Hematopoietic multipotent progenitor cell (in vitro differentiated cells): Measurements from ENCODE around the gene ABCB11. TPM values are rescaled to one million over a fixed set of nuclear protein-coding genes. Genes with fewer than 3 reads are reported as not detected.
"Not testable (repeated sequence)": the region's sequence is repeated elsewhere in the genome, so short reads cannot be mapped to it uniquely, and the experiment has no call there.

Experiments used
- DNase-seq, 3 donors: peaks; one replicate each; pipeline ENCODE4 v3.0.0-alpha.2; 2011 to 2015; ENCODE audit warnings: low read depth in 2 of 3, low spot score in 2 of 3
- total RNA-seq: library from RNA; depleted of rRNA; stranded (reverse); fragments of >200 nt; gene quantifications from one replicate; pipeline ENCODE4 v1.2.3, GENCODE V29; 2012

The ABCB11 gene
- total RNA-seq, result 0.27 TPM

- no peak for DNase-seq
These were observed at the start of gene ABCB11 for GRCh38 chr2:169031202-169031601. Gene ABCB11, minus strand, starts transcription at chr2:169031324. Its CDS starts 13,199 bp downstream, at chr2:169018125.

- DNase-seq, result peak in 2 of 3 donors; percentile 34 to 84
These were observed 49.3 kb upstream of the ABCB11 start for GRCh38 chr2:169080250-169081069.

GRCh38 chr2:169077674-169078240, 46.6 kb upstream of the ABCB11 start:
- DNase-seq, result no peak

GRCh38 chr2:169073963-169074751, 43.0 kb upstream of the ABCB11 start:
- DNase-seq, result no peak

GRCh38 chr2:169073211-169073962, 42.3 kb upstream of the ABCB11 start:
- DNase-seq, result no peak

- DNase-seq, result peak in 1 of 3 donors; percentile 78
These were observed 41.2 kb upstream of the ABCB11 start for GRCh38 chr2:169072163-169072925.

GRCh38 chr2:169071455-169071854, 40.3 kb upstream of the ABCB11 start:
- no peak for DNase-seq

- no peak for DNase-seq
These were observed 38.7 kb upstream of the ABCB11 start for GRCh38 chr2:169069833-169070232.

- DNase-seq, result no peak
These were observed 38.2 kb upstream of the ABCB11 start, which contains the start of gene DHRS9 for GRCh38 chr2:169069341-169069740. Gene DHRS9, plus strand, starts transcription at chr2:169069563. Its CDS starts 12,019 bp downstream, at chr2:169081582.

- no peak for DNase-seq
These were observed 35.8 kb upstream of the ABCB11 start for GRCh38 chr2:169066897-169067296.

- no peak for DNase-seq
These were observed 34.9 kb upstream of the ABCB11 start for GRCh38 chr2:169065864-169066517.

GRCh38 chr2:169065422-169065821, 34.3 kb upstream of the ABCB11 start:
- no peak for DNase-seq

GRCh38 chr2:169064199-169064598, 33.1 kb upstream of the ABCB11 start:
- not testable (repeated sequence) for DNase-seq

GRCh38 chr2:169054575-169054974, 23.5 kb upstream of the ABCB11 start:
- DNase-seq, result not testable (repeated sequence)

- peak in 1 of 3 donors; percentile 58 for DNase-seq
These were observed 19.5 kb upstream of the ABCB11 start for GRCh38 chr2:169050476-169051240.

GRCh38 chr2:169049142-169049541, 18.0 kb upstream of the ABCB11 start:
- no peak for DNase-seq

- DNase-seq, result no peak
These were observed 16.4 kb upstream of the ABCB11 start for GRCh38 chr2:169047256-169048250.
